K562 (cell line): ENCODE data around the gene EIF4E. TPM values are rescaled to one million over a fixed set of nuclear protein-coding genes. Genes with fewer than 3 reads are reported as not detected.

Experiments used
- ARID3A ChIP-seq: IDR thresholded peaks from 2 replicates; pipeline ENCODE4 v1.6.1; 2012; ENCODE audit warnings: low read depth, low read length, improper control_type of control experiment, borderline replicate concordance
- ARID3B ChIP-seq: fragments of 250-450 bp; sonication (Bioruptor Pico); IDR thresholded peaks from 2 replicates; pipeline ENCODE4 v1.4.0; 2020; ENCODE audit warnings: borderline replicate concordance
- ATF1 ChIP-seq, 2 experiments: fragments of 450-650 bp in 1 of 2; IDR thresholded peaks; 2 replicates each; pipeline ENCODE4 v1.6.1; 2016; ENCODE audit warnings: missing compliant biosample characterization in 1 of 2, missing genetic modification characterization in 1 of 2
- BRF1 ChIP-seq: IDR thresholded peaks from 3 replicates; pipeline ENCODE4 v1.6.1; 2011; ENCODE audit warnings: borderline replicate concordance, mild to moderate bottlenecking; ENCODE audit not compliant: insufficient read length; ENCODE audit errors: extremely low read depth
- ETV5 ChIP-seq: sonication (generic); formaldehyde crosslinking; IDR thresholded peaks from 2 replicates; pipeline ENCODE4 v1.4.0; 2020; ENCODE audit warnings: low read depth, mild to moderate bottlenecking, missing genetic modification reagents
- FOS ChIP-seq: IDR thresholded peaks from 3 replicates; pipeline ENCODE4 v1.6.1; 2011; ENCODE audit not compliant: insufficient read length; ENCODE audit errors: extremely low read depth
- FOSL1 ChIP-seq: fragments of 200-800 bp; sonication (Bioruptor generic); conservative IDR thresholded peaks from 2 replicates; pipeline ENCODE4 v1.6.1; 2016; ENCODE audit warnings: missing genetic modification characterization, missing compliant biosample characterization
- HNRNPL ChIP-seq: fragments of 200-400 bp; formaldehyde crosslinking; IDR thresholded peaks from 2 replicates; pipeline ENCODE4 v1.6.1; 2017; ENCODE audit warnings: low read depth, mild to moderate bottlenecking, low read length
- KLF10 ChIP-seq: fragments of 250-450 bp; sonication (Bioruptor Pico); IDR thresholded peaks from 2 replicates; pipeline ENCODE4 v1.6.1; 2021; ENCODE audit warnings: matching md5 sums
- KLF6 ChIP-seq: fragments of 250-450 bp; sonication (Bioruptor Pico); IDR thresholded peaks from 2 replicates; pipeline ENCODE4 v1.4.0; 2020; ENCODE audit warnings: mild to moderate bottlenecking, moderate library complexity, borderline replicate concordance
- MCM2 ChIP-seq: fragments of 450-650 bp; IDR thresholded peaks from 2 replicates; pipeline ENCODE4 v1.6.1; 2017; ENCODE audit warnings: low read depth, mild to moderate bottlenecking
- MITF ChIP-seq: IDR thresholded peaks from 2 replicates; pipeline ENCODE4 v1.6.1; 2014; ENCODE audit warnings: antibody characterized with exemption
- MLX ChIP-seq, 2 experiments: fragments of 450-650 bp in 1 of 2; sonication (generic) in 1 of 2; formaldehyde crosslinking; conservative IDR thresholded peaks; 2 replicates each; pipeline versions ENCODE4 v1.4.0 to v1.8.1; 2020 to 2022; ENCODE audit warnings: mild to moderate bottlenecking in 1 of 2, missing genetic modification reagents in 1 of 2
- PRMT5 ChIP-seq: sonication (generic); formaldehyde crosslinking; IDR thresholded peaks from 2 replicates; pipeline ENCODE4 v1.5.0; 2020; ENCODE audit warnings: missing genetic modification reagents
- SIX5 ChIP-seq, 2 experiments: IDR thresholded peaks; 2 replicates each; pipeline ENCODE4 v1.6.1; 2011; ENCODE audit warnings: low read length in 2 of 2, borderline replicate concordance in 1 of 2, low read depth in 1 of 2, mild to moderate bottlenecking in 1 of 2, moderate library complexity in 1 of 2; ENCODE audit not compliant: insufficient read depth in 1 of 2
- SMAD4 ChIP-seq: fragments of 250-450 bp; sonication (Bioruptor Pico); conservative IDR thresholded peaks from 2 replicates; pipeline ENCODE4 v1.8.0; 2021; ENCODE audit warnings: inconsistent platforms, mild to moderate bottlenecking, moderate library complexity
- SRSF1 ChIP-seq: fragments of 200-400 bp; formaldehyde crosslinking; IDR thresholded peaks from 2 replicates; pipeline ENCODE4 v1.6.1; 2017; ENCODE audit warnings: mild to moderate bottlenecking, low read depth, low read length, moderate library complexity
- ZBTB12 ChIP-seq: fragments of 250-450 bp; sonication (Bioruptor Pico); IDR thresholded peaks from 2 replicates; pipeline ENCODE4 v1.4.0; 2020
- ZNF175 ChIP-seq: fragments of 200-800 bp; sonication (Bioruptor generic); IDR thresholded peaks from 2 replicates; pipeline ENCODE4 v1.6.1; 2016; ENCODE audit warnings: low read depth, mild to moderate bottlenecking, missing genetic modification characterization, missing compliant biosample characterization
- ZNF217 ChIP-seq: sonication (generic); formaldehyde crosslinking; IDR thresholded peaks from 2 replicates; pipeline ENCODE4 v1.8.0; 2022; ENCODE audit warnings: mild to moderate bottlenecking, missing genetic modification reagents
- ZNF324 ChIP-seq: fragments of 250-450 bp; sonication (Bioruptor Pico); IDR thresholded peaks from 2 replicates; pipeline ENCODE4 v1.4.0; 2020; ENCODE audit warnings: mild to moderate bottlenecking
- ZNF347 ChIP-seq: fragments of 450-650 bp; formaldehyde crosslinking; IDR thresholded peaks from 2 replicates; pipeline ENCODE4 v1.4.0; 2020; ENCODE audit warnings: low read depth, mild to moderate bottlenecking, moderate library complexity
- ZNF551 ChIP-seq: fragments of 250-450 bp; sonication (Bioruptor Pico); IDR thresholded peaks from 2 replicates; pipeline ENCODE4 v1.5.0; 2021; ENCODE audit warnings: mild to moderate bottlenecking, moderate library complexity
- polyA plus RNA-seq, 8 experiments: library from polyadenylated mRNA; depleted of rRNA in 4 of 8; stranded (reverse) in 5 of 8; unstranded in 3 of 8; fragments of >200 nt; fragmentation: Nextera tagmentation in 2 of 8; fragmentation: Illumina TruSeq in 1 of 8; extraction: Ambion mirVana in 2 of 8; extraction: Trizol in 1 of 8; gene quantifications; 2 replicates each; pipeline versions ENCODE4 v1.2.1 to v1.2.3, GENCODE V29; 2011 to 2014; ENCODE audit warnings: inconsistent platforms in 1 of 8, missing spikeins in 1 of 8
- total RNA-seq, 7 experiments: library from RNA; depleted of rRNA in 6 of 7; stranded (reverse); fragments of >200 nt in 6 of 7; fragmentation: Illumina TruSeq in 2 of 7; extraction: Trizol in 2 of 7; gene quantifications; 2 replicates each; pipeline versions ENCODE4 v1.2.1 to v1.2.3, GENCODE V29; 2011 to 2021; ENCODE audit warnings: low replicate concordance in 1 of 7

EIF4E gene
- total and polyA plus RNA-seq, 9 of the 15 experiments (the other 6 are each of a cell fraction or from before 2014, with no cell fraction given) = 164 to 489 (median 179) TPM

GRCh38 chr4:98951710-98952109 is 22.8 kb upstream of the EIF4E start (continued):
- TF ChIP-seq ARID3A (no peak), ZBTB12 (CRISPR knock-in tag) (no peak), ZNF347 (CRISPR knock-in tag) (no peak), PRMT5 (CRISPR knock-in tag) (no peak), ZNF551 (CRISPR knock-in tag) (no peak), ZNF175 (CRISPR knock-in tag) (no peak), ZNF217 (CRISPR knock-in tag) (no peak), SRSF1 (no peak), KLF10 (no peak), FOSL1 (tag) (no peak), ETV5 (no peak), MITF (no peak), KLF6 (no peak), FOS (no peak), MCM2 (no peak), ZNF324 (CRISPR knock-in tag) (no peak), HNRNPL (no peak), MLX (CRISPR knock-in tag; conservative IDR thresholded peaks at IDR 0.05) (no peak), ATF1 (CRISPR knock-in tag; IDR thresholded peaks at IDR 0.05) (no peak), ATF1 (tag; IDR thresholded peaks at IDR 0.05) (0 out of 2 replicates have a peak, but pooled peaks have one; percentile 17), SIX5 (IDR thresholded peaks at IDR 0.05; ENCODE audit: borderline replicate concordance in 1 of 2, insufficient read depth in 1 of 2, low read depth in 1 of 2, low read length in 2 of 2) (no peak), SMAD4 (CRISPR knock-in tag) (no peak), ARID3B (no peak), BRF1 (no peak)
